B cell (primary cell): ENCODE data around the gene BSDC1. TPM values are rescaled to one million over a fixed set of nuclear protein-coding genes. Genes with fewer than 3 reads are reported as not detected.
"Not testable (repeated sequence)": the region's sequence is repeated elsewhere in the genome, so short reads cannot be mapped to it uniquely, and the experiment has no call there.

Source experiments
- ATAC-seq: fragments of 200-7000 bp; cut with Tn5 transposase; one replicate; pipeline ENCODE4 v1.10.0; 2021; ENCODE audit warnings: low read depth, mild to moderate bottlenecking, moderate number of reproducible peaks, moderate library complexity
- CTCF ChIA-PET: fragments of 350-600 bp; sonication (Branson Sonifier 250); formaldehyde crosslinking; loops from one replicate; lab custom pipeline; 2021; ENCODE audit warnings: antibody characterized with exemption, inconsistent platforms; lab: Charles Lee
- POLR2A ChIA-PET: fragments of 350-600 bp; sonication (Branson Sonifier 250); formaldehyde crosslinking; loops from one replicate; lab custom pipeline; 2021; ENCODE audit warnings: antibody characterized with exemption; lab: Charles Lee
- DNase-seq: peaks from one replicate; pipeline ENCODE4 v3.0.0; 2013
- H2AFZ ChIP-seq: 2 replicates; pipeline ENCODE4 v1.6.1; 2012; ENCODE audit warnings: mild to moderate bottlenecking, low read depth, low read length; ENCODE audit not compliant: insufficient read depth, poor library complexity, severe bottlenecking
- H3K27ac ChIP-seq, 2 donors: 1 replicate in 1 of 2; 2 replicates in 1 of 2; pipeline ENCODE4 v1.5.1; 2012 to 2013; ENCODE audit warnings: low read length in 2 of 2, mild to moderate bottlenecking in 2 of 2, moderate library complexity in 1 of 2
- H3K27me3 ChIP-seq, 4 experiments: fragments of 200-600 bp in 1 of 4; sonication (generic) in 1 of 4; replicated peaks in 1 of 4; 1 replicate in 2 of 4; 2 replicates in 2 of 4; pipeline versions ENCODE4 v1.6.1 to v1.7.0; 2013 to 2016; ENCODE audit warnings: low read length in 3 of 4, mild to moderate bottlenecking in 2 of 4, mixed read lengths in 1 of 4, moderate library complexity in 1 of 4; ENCODE audit not compliant: insufficient read depth in 4 of 4, control insufficient read depth in 3 of 4; ENCODE audit errors: control extremely low read depth in 1 of 4
- H3K36me3 ChIP-seq, 2 experiments: replicated peaks in 1 of 2; 1 replicate in 1 of 2; 2 replicates in 1 of 2; pipeline versions ENCODE4 v1.6.1 to v1.7.1; 2013; ENCODE audit warnings: low read length in 1 of 2; ENCODE audit not compliant: insufficient read depth in 2 of 2, control insufficient read depth in 1 of 2; ENCODE audit errors: control extremely low read depth in 1 of 2, extremely low read depth in 1 of 2
- H3K4me1 ChIP-seq, 2 donors: fragments of 200-600 bp in 1 of 2; sonication (generic) in 1 of 2; 1 replicate in 1 of 2; 2 replicates in 1 of 2; pipeline versions ENCODE4 v1.5.1 to v1.6.1; 2013 to 2017; ENCODE audit warnings: low read length in 2 of 2; ENCODE audit not compliant: control insufficient read depth in 2 of 2, insufficient read depth in 2 of 2
- H3K4me2 ChIP-seq: replicated peaks from 2 replicates; pipeline ENCODE3; 2012; ENCODE audit warnings: mild to moderate bottlenecking, low read depth, low read length; ENCODE audit not compliant: poor library complexity, severe bottlenecking
- H3K4me3 ChIP-seq, 5 experiments: fragments of 200-600 bp in 1 of 5; sonication (generic) in 1 of 5; 1 replicate in 3 of 5; 2 replicates in 2 of 5; pipeline versions ENCODE4 v1.5.1 to v1.7.0; 2011 to 2016; ENCODE audit warnings: low read length in 4 of 5, mild to moderate bottlenecking in 4 of 5, low read depth in 2 of 5, control low read depth in 1 of 5, moderate library complexity in 1 of 5; ENCODE audit not compliant: insufficient read depth in 1 of 5; ENCODE audit errors: control extremely low read depth in 1 of 5, extremely low read depth in 1 of 5
- H3K79me2 ChIP-seq: fragments of 200-600 bp; sonication (generic); one replicate; pipeline ENCODE4 v1.6.0; 2016; ENCODE audit warnings: low read length; ENCODE audit not compliant: control insufficient read depth, insufficient read depth
- H3K9ac ChIP-seq: fragments of 200-600 bp; sonication (generic); 2 replicates; pipeline ENCODE4 v1.6.1; 2017; ENCODE audit warnings: mild to moderate bottlenecking, low read length, moderate library complexity
- H3K9me3 ChIP-seq, 3 donors: one replicate each; pipeline versions ENCODE4 v1.6.1 to v1.7.1; 2013; ENCODE audit warnings: low read length in 2 of 3; ENCODE audit not compliant: control insufficient read depth in 2 of 3, insufficient read depth in 1 of 3; ENCODE audit errors: control extremely low read depth in 1 of 3
- H4K20me1 ChIP-seq: 2 replicates; pipeline ENCODE4 v1.6.0; 2012; ENCODE audit warnings: mild to moderate bottlenecking, low read length; ENCODE audit not compliant: insufficient read depth, control insufficient read depth, poor library complexity, severe bottlenecking
- H3K27ac Mint-ChIP-seq: one replicate; pipeline ENCODE4 v1.8.0; 2021; ENCODE audit warnings: mixed read lengths
- H3K27me3 Mint-ChIP-seq: one replicate; pipeline ENCODE4 v1.8.0; 2021; ENCODE audit warnings: mixed read lengths
- H3K4me1 Mint-ChIP-seq: one replicate; pipeline ENCODE4 v1.8.0; 2021; ENCODE audit warnings: mixed read lengths
- H3K4me3 Mint-ChIP-seq: one replicate; pipeline ENCODE4 v1.8.0; 2021; ENCODE audit warnings: mixed read lengths
- H3K9me3 Mint-ChIP-seq: one replicate; pipeline ENCODE4 v1.8.0; 2022; ENCODE audit warnings: mixed read lengths; ENCODE audit not compliant: insufficient read depth
- CTCF ChIP-seq: fragments of 200-600 bp; IDR thresholded peaks from one replicate; pipeline ENCODE4 v1.8.0; 2022; ENCODE audit warnings: antibody characterized with exemption, mild to moderate bottlenecking
- EZH2 ChIP-seq: IDR thresholded peaks from 2 replicates; pipeline ENCODE4 v1.6.1; 2012; ENCODE audit warnings: borderline replicate concordance, low read depth, mild to moderate bottlenecking, moderate library complexity, low read length; ENCODE audit not compliant: insufficient read depth, poor library complexity, severe bottlenecking
- WGBS: methylation state at CpG from one replicate; pipeline ENCODE4 v1.1.5; 2013; ENCODE audit warnings: missing lambda C conversion rate; ENCODE audit not compliant: insufficient coverage; 5-methylcytosine and 5-hydroxymethylcytosine counted together
- intact Hi-C: fragments of 100-400 bp; cut with micrococcal nuclease; formaldehyde crosslinking; loops from one replicate; pipeline ENCODE4 v1.10.0; 2022
- polyA plus RNA-seq: library from polyadenylated mRNA; depleted of rRNA; stranded (reverse); fragments of >200 nt; gene quantifications from 2 replicates; pipeline ENCODE4 v1.2.3, GENCODE V29; 2012
- total RNA-seq, 2 donors: library from RNA; stranded (reverse); fragments of 120-200 nt in 1 of 2; gene quantifications; 1 replicate in 1 of 2; 2 replicates in 1 of 2; pipeline versions ENCODE4 v1.2.3 to v1.2.4, GENCODE V29; 2013 to 2022

The BSDC1 gene
- total and polyA plus RNA-seq, 2 donors (not counting 1 experiment from before 2014, with no cell fraction given) = 54.5 to 117 TPM

DNA sequence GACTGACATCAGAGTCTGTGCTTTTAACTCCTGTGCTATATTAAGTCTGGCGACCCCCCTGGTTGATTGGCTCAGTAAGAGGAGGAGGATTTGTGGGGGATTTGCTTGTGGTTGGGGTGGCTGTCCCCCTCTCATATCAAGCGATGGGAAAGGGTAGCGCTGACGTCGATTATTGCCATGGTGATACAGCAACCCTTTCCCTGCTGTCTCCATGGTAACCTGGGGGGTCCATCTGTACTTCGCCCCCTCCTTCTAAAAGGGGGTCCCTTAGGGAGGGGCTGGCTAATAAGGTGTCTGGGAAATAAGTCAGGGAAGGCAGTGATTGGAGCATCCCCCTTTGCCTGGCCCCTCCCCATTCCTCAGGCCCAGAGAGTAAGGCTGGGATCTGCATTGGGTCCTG lies 36.6 kb downstream of the BSDC1 start:
- no peak overlapping the region for H3K4me3 Mint-ChIP-seq

DNA sequence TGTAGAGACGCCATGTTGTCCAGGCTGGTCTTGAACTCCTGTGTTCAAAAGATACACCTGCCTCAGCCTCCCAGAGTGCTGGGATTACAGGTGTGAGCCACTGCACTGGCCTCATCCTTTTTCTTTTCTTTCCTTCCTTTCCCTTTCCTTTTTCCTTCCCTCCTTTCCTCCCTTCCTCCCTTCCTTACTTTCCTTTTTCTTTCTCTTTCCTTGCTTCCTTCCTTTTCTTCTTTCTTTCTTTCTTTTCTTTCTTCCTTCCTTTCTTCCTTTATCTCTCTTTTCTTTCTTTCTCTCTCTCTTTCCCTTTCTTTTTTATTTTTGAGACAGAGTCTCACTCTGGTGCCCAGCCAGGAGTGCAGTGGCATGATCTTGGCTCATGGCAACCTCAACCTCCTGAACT lies 37.8 kb downstream of the BSDC1 start:
- no peak overlapping the region for H3K27ac Mint-ChIP-seq
- ATAC-seq = no peak
- Histone ChIP-seq H3K4me3 (no peak overlapping the region), H3K4me2 (no peak overlapping the region), H3K9me3 (no peaks in the 10 kb centered on the region), H3K9ac (no peak overlapping the region), H3K36me3 (no peaks in the 10 kb centered on the region), H3K79me2 (no peaks in the 10 kb centered on the region), H2AFZ (no peak overlapping the region), H3K27ac (no peak overlapping the region), H3K27me3 (no peaks in the 10 kb centered on the region), H4K20me1 (no peaks in the 10 kb centered on the region), H3K4me1 (peaks cover 25 to 35% of the 10 kb centered on the region in 2 donors)
- TF ChIP-seq EZH2 = no peak
- no peak for TF ChIP-seq CTCF
- H3K4me3 Mint-ChIP-seq = no peak overlapping the region
- POLR2A ChIA-PET = no interaction called here
- CTCF ChIA-PET = interaction anchor here (1.5 kb wide), 1 partner anchor 11 kb away, joined by 4 read pairs; no protein-coding TSS in a partner anchor
- H3K9me3 Mint-ChIP-seq = no peaks in the 10 kb centered on the region
- intact Hi-C loops = loop anchor here (10.0 kb wide), 1 partner anchor 712 kb away; the partner anchor contains the start of gene PEF1
- H3K4me1 Mint-ChIP-seq = peaks cover 22% of the 10 kb centered on the region
- WGBS = no CpG with 5 or more reads among the region's 1 CpG
- no peaks in the 10 kb centered on the region for H3K27me3 Mint-ChIP-seq
- no peak for DNase-seq

More for the DNA sequence above, 36.6 kb downstream of the BSDC1 start:
- Histone ChIP-seq H3K79me2 (no peaks in the 10 kb centered on the region), H2AFZ (no peak overlapping the region), H3K9ac (no peak overlapping the region), H3K27ac (no peak overlapping the region), H3K4me1 (peaks cover 22 to 35% of the 10 kb centered on the region in 2 donors), H3K27me3 (no peaks in the 10 kb centered on the region), H3K4me3 (no peak overlapping the region), H3K9me3 (no peaks in the 10 kb centered on the region), H3K4me2 (no peak overlapping the region), H3K36me3 (no peaks in the 10 kb centered on the region), H4K20me1 (no peaks in the 10 kb centered on the region)
- WGBS = 100% methylated on average over 2 of the region's 6 CpGs
- Mint-ChIP-seq H3K27me3 (no peaks in the 10 kb centered on the region), H3K4me1 (peaks cover 27% of the 10 kb centered on the region), H3K27ac (no peak overlapping the region), H3K9me3 (no peaks in the 10 kb centered on the region)
- intact Hi-C loops = loop anchor here (10.0 kb wide), 1 partner anchor 713 kb away; the partner anchor contains the start of gene PEF1
- ATAC-seq (no peak), DNase-seq (no peak)
- POLR2A ChIA-PET = no interaction called here
- TF ChIP-seq CTCF (no peak), EZH2 (no peak)
- CTCF ChIA-PET = interaction anchor here (1.1 kb wide), 1 partner anchor 142 kb away, joined by 4 read pairs; no protein-coding TSS in a partner anchor

DNA sequence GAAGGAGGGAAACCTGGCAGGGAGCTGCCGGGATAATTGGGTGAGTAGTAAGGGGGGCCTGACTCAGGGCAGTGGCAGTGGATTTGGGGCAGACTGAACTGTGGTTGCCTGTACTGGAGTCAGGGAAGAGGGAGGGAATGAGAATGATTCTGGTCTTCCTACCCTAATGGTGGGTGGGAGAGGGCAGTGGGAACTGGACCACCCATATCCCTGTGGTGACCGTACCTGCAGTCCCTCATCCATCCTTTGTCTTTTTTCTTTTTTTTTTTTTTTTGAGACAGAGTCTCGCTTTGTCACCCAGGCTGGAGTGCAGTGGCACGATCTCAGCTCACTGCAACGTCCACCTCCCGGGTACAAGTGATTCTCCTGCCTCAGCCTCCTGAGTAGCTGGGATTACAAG lies 38.5 kb downstream of the BSDC1 start:
- not testable (repeated sequence) for H3K36me3 ChIP-seq, H3K27me3 Mint-ChIP-seq, H3K27ac ChIP-seq, H3K9me3 ChIP-seq, H3K27me3 ChIP-seq, H2AFZ ChIP-seq, H4K20me1 ChIP-seq, H3K79me2 ChIP-seq, H3K4me3 ChIP-seq, H3K27ac Mint-ChIP-seq, H3K9me3 Mint-ChIP-seq, H3K4me2 ChIP-seq, H3K9ac ChIP-seq, H3K4me3 Mint-ChIP-seq, DNase-seq, ATAC-seq
- CTCF ChIA-PET = interaction anchor here (0.6 to 1.5 kb wide), 3 partner anchors 12 to 172 kb away, joined by 3 to 4 read pairs (median 3); no protein-coding TSS in a partner anchor
- H3K4me1 Mint-ChIP-seq = peaks cover 24% of the 10 kb centered on the region
- intact Hi-C loops = loop anchor here (10.0 kb wide), 1 partner anchor 711 kb away; the partner anchor contains the start of gene PEF1
- POLR2A ChIA-PET = interaction anchor here (0.9 kb wide), 1 partner anchor 20 kb away, joined by 5 read pairs; the partner anchor contains the start of gene MARCKSL1
- WGBS = 100% methylated on average over 4 of the region's 6 CpGs
- H3K4me1 ChIP-seq = peaks cover 20 to 30% of the 10 kb centered on the region in 2 donors
